GM06990 (cell line): ENCODE data around the gene PRKRIP1.
"Not testable (repeated sequence)": the region's sequence is repeated elsewhere in the genome, so short reads cannot be mapped to it uniquely, and the experiment has no call there.

Experiments
- DNase-seq: peaks from one replicate; pipeline ENCODE4 v3.0.0-alpha.2; 2011; ENCODE audit not compliant: insufficient read length; ENCODE audit errors: extremely low read depth
- H3K27me3 ChIP-seq: replicated peaks from 2 replicates; pipeline ENCODE4 v1.6.0; 2011; ENCODE audit warnings: low read length; ENCODE audit not compliant: control insufficient read depth, insufficient read depth
- H3K36me3 ChIP-seq: 2 replicates; pipeline ENCODE4 v1.5.1; 2011; ENCODE audit warnings: low read length; ENCODE audit not compliant: control insufficient read depth, insufficient read depth
- H3K4me3 ChIP-seq: replicated peaks from 2 replicates; pipeline ENCODE4 v1.5.1; 2011; ENCODE audit warnings: low read depth, mild to moderate bottlenecking, control low read depth, low read length
- TF ChIP-seq, protein P1 (sequence below): IDR thresholded peaks from 2 replicates; pipeline ENCODE4 v1.5.1; 2011; ENCODE audit warnings: low read length, control low read depth, mild to moderate bottlenecking, inconsistent platforms; ENCODE audit not compliant: insufficient read depth, poor library complexity, severe bottlenecking

PRKRIP1 gene

DNA sequence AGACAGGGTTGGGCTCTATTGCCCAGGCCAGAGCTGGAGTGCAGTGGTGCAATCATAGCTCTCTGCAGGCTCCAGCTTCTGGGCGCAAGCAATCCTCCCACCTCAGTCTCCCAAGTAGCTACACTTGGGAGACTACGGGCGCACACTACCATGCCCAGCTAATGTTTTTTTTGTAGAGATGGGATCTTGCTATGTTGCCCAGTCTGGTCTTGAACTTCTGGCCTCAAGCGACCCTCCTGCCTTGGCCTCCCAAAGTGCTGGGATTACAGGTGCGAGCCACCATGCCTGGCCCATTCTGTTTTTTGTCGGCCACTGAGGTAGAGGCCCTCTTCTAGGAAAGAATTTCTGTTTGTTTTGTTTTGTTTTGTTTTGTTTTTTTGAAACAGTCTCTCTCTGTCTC, 56.3 kb downstream of the PRKRIP1 start:
- Histone ChIP-seq H3K36me3 (peaks cover 12% of the 10 kb centered on the region), H3K4me3 (no peak overlapping the region), H3K27me3 (no peaks in the 10 kb centered on the region)
- no peak for DNase-seq
- TF ChIP-seq, protein P1, sequence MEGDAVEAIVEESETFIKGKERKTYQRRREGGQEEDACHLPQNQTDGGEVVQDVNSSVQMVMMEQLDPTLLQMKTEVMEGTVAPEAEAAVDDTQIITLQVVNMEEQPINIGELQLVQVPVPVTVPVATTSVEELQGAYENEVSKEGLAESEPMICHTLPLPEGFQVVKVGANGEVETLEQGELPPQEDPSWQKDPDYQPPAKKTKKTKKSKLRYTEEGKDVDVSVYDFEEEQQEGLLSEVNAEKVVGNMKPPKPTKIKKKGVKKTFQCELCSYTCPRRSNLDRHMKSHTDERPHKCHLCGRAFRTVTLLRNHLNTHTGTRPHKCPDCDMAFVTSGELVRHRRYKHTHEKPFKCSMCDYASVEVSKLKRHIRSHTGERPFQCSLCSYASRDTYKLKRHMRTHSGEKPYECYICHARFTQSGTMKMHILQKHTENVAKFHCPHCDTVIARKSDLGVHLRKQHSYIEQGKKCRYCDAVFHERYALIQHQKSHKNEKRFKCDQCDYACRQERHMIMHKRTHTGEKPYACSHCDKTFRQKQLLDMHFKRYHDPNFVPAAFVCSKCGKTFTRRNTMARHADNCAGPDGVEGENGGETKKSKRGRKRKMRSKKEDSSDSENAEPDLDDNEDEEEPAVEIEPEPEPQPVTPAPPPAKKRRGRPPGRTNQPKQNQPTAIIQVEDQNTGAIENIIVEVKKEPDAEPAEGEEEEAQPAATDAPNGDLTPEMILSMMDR: no peak

DNA sequence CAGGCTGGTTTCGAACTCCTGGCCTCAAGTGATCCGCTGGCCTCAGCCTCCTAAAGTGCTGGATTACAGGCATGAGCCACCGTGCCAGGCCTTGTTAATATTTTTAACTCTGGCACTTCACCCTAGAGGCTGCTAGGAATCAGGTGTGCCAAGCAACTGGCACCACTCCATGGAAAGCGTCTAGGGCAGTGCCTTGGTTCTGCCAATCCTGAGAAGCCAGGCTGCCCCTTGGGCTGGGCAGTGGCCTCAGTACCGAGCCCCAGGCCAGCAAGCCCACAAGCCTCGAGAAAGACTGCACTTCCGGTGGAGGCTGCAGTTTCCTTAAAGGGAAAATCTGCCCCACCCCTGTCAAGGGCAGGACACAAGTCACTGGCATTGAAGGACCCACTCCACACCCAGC, 57.2 kb downstream of the PRKRIP1 start:
- Histone ChIP-seq H3K36me3 (peaks cover 6% of the 10 kb centered on the region), H3K27me3 (no peaks in the 10 kb centered on the region), H3K4me3 (no peak overlapping the region)
- no peak for DNase-seq
- TF ChIP-seq, protein P1: no peak

DNA sequence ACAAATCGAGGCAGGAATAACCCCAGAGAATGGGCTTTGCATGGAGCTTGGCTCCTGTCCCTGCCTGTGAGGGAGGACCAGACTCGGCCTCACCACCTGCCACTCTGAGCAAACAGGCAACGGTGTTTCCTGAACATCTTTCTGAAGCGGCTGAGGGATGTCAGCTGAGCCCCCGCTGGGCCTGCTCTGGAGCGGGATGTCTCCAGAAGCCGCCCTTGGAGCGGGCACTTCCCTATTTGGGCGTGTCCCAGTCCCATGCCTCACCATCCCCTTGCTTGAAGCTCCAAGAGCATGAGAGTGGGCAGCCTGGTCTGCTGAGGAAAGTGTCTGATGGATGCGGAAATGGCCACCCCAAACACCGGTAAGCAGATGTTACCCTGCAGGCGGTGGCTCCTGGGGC, 58.3 kb downstream of the PRKRIP1 start:
- DNase-seq: no peak
- Histone ChIP-seq H3K4me3 (no peak overlapping the region), H3K27me3 (no peaks in the 10 kb centered on the region), H3K36me3 (peaks cover 8% of the 10 kb centered on the region)
- TF ChIP-seq, protein P1: no peak

DNA sequence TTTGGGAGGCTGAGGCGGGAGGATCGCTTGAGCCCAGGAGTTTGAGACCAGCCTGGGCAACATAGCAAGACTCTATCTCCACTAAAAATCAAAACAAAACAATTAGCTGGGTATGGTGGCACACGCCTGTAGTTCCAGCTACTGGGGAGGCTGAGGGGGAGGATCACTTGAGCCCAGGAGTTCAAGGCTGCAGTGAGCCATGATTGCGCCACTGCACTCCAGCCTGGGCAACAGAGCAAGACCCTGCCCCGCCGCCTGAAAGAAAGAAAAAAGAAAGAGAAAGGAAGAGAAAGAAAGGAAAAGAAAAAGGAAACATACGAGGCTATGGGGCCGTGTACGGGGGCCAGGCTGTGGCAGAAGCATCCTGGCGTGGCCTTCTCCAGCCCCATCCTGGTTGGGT, 58.8 kb downstream of the PRKRIP1 start:
- H3K4me3 ChIP-seq, DNase-seq, H3K27me3 ChIP-seq, H3K36me3 ChIP-seq: not testable (repeated sequence)

DNA sequence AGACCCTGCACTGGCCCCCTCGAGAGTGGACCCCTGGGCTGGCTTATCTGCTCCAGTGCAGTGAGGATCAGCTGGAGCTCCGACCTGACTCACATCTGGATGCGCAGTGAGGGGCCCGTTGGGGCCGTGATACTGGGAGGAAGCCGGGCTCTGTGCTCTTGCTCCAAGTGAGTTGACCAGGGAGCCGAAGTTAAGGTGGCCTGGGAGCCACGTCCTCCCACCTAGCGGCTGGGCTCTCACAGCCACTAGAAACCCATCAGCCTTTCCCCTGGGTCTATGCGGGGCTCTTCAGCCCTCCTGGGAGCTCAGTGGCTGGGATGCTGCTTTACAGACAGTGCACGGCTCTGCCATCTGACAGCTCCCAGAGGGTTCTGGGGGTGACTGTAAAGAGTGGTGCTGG, 59.4 kb downstream of the PRKRIP1 start:
- peaks cover 9% of the 10 kb centered on the region for H3K36me3 ChIP-seq
- no peaks in the 10 kb centered on the region for H3K27me3 ChIP-seq
- no peak for DNase-seq
- no peak overlapping the region for H3K4me3 ChIP-seq
- TF ChIP-seq, protein P1: no peak

DNA sequence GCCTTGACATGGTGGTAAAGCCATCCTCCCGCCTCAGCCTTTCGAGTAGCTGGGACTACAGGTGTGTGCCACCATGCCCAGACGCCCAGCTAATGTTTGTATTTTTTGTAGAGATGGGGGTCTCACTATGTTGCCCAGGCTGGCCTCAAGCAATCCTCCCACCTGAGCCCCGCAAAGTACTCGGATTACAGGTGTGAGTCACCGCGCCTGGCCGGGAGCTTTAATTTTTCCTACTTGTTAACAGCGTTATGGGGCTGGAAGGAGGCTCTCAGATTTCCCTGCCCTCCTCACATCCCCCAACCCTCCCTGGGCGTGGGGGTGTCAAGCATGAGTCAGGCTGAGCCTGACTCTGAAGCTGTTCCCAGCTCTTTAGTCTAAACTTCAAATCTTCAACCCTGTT, 60.2 kb downstream of the PRKRIP1 start:
- no peak for DNase-seq
- peaks cover 9% of the 10 kb centered on the region for H3K36me3 ChIP-seq
- TF ChIP-seq, protein P1: no peak

More for the DNA sequence above, 60.2 kb downstream of the PRKRIP1 start:
- H3K27me3 ChIP-seq: no peaks in the 10 kb centered on the region
- no peak overlapping the region for H3K4me3 ChIP-seq
